Measurements from ENCODE around the gene NEURL1B.

The NEURL1B gene

GRCh38 chr5:172720655-172721054, 79.6 kb downstream of the NEURL1B start:
- DNase-seq: no peak

DNA sequence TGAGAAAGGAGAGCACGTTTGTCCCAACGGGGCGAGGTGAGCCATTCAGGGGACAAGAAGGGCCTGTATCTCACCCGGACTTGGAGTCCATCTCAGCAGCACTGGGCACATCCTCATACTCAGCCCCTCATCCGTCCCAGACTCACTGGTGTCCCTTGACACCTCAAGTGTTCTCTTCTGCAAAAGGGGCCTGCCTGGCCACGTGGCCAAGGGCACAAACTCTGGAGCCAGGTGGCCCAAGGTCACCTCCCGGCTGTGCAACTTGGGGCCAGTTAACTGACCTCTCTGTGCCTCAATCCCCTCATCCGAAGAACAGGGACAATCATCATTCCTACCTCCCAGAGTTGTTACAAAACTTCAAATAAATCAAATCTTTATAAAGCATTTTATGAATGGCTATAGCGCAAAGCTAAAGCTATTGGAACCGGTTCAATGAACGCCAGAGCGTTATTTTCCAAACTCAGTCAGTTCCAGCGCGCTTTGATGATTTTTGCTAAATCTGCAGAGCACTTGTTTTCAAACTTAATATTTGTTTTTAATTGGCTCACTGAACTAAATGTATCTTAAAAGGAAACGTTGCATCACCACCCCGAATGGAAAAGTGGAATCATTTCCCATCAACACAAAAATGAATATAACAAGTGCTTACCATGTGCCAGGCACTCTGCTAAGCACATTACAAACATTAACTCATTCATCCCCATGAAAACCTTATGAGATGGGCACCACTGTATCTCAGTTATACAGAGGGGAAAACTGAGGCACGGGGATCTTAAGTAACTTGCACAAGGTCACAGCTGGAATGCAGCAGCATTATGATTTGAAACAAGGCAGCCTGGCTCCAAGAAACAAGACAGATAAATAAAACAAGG, 80.6 kb downstream of the NEURL1B start:
- DNase-seq: no peak

DNA sequence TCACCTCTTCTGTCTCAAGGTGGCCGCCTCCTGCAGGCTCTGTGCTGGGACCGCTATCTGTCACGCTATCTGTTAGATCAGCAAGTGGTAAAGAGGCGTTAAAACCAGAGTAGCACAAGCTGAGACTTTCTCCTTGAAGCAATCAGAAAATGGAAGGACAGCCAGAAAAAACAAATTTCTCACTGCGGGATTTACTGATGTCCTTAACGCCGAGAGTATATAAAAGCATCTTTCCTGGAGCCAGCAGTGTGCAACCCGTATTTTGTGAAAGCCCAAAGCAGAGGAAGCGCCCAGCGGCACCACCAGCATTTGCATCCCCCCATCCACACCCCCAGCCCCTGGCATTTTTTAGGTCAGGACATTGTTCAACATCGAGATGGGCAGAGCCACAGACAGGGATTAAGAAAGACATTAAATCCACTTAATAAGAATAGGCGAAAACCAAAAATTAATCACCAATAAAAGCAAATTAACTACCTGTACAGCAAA, 81.3 kb downstream of the NEURL1B start:
- no peak for DNase-seq

DNA sequence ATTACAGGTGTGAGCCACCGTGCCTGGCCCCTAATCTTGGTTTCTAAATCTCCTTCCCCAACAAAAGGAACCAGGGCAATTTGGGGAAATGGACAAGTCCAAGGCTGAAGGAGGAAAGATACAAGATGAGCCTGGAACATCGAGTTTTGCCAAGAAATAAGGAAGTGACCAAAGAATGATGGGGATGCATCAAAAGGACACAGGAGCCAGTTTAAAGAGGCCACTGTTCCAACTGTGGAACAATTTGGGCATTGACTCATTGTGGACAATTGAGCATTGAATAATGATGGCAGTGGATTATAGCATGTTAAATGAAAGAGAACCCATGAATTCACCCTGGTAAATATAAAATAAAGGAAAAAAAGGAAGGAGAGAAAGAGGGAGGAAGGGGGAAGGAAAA, 82.4 kb downstream of the NEURL1B start:
- no peak for DNase-seq

GRCh38 chr5:172724242-172725183, 83.5 kb downstream of the NEURL1B start:
- no peak for DNase-seq

GRCh38 chr5:172725273-172725672, 84.2 kb downstream of the NEURL1B start:
- no peak for DNase-seq

DNA sequence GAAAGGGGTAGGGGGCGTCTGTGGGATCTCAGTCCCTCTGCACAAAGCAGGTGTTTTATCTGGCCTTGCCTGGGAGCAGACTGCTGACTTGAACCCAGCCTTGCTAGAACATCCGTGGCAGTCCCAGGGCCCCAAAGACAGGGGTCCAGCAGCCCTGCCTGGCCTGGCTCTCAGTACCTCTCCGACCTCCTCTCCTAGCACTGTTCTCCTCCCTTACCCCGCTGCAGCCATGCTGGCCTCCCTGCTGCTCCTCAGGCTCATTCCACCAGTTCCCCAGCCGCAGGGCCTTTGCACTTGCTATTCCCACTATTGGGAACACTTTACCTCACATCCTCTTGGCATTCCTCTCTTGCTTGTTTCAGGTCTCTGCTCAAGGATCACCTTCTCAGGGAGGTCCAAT, 84.7 kb downstream of the NEURL1B start:
- DNase-seq: no peak

- no peak for DNase-seq
Measured at GRCh38 chr5:172726966-172727365, 85.9 kb downstream of the NEURL1B start.

- DNase-seq: no peak
Measured at GRCh38 chr5:172727551-172727950, 86.5 kb downstream of the NEURL1B start.

DNA sequence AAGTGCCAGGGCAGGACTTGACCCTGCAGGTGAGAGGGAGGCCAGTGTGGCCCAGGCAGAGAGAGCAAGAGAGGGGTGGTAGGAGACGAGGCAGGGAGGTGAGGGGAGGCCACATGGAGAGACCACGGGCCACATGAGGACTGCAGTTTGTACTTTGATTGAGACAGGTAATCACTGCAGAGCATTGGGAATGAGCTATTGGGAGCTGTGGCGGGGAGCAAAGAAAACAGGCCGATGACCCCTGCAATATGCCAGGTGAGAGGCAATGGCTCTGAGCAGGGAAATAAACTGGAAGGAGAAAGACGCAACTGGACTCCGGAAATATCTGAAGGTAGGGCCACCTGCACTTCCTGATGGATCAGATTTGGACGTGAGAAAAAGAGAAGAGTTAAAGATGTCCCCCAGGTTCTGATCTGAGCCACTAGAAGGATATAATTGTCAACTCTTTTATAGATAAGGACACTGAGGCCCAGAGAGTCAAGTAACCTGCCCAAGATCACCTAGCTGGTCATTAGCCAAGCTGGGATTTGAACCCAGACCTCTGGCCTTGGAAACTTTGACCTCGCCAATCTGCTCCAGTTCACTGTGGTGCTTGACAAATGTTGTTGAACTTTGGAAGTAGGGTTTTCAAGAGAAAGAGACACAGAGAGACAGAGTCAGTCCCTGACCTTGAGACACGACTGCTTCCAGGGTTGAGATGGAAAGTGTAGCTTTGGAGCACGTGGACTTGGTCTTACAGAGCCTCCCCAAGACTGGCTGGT, 87.6 kb downstream of the NEURL1B start:
- DNase-seq: no peak

GRCh38 chr5:172729588-172729987, 88.5 kb downstream of the NEURL1B start:
- no peak for DNase-seq

GRCh38 chr5:172730222-172730621, 89.2 kb downstream of the NEURL1B start:
- DNase-seq: no peak

DNA sequence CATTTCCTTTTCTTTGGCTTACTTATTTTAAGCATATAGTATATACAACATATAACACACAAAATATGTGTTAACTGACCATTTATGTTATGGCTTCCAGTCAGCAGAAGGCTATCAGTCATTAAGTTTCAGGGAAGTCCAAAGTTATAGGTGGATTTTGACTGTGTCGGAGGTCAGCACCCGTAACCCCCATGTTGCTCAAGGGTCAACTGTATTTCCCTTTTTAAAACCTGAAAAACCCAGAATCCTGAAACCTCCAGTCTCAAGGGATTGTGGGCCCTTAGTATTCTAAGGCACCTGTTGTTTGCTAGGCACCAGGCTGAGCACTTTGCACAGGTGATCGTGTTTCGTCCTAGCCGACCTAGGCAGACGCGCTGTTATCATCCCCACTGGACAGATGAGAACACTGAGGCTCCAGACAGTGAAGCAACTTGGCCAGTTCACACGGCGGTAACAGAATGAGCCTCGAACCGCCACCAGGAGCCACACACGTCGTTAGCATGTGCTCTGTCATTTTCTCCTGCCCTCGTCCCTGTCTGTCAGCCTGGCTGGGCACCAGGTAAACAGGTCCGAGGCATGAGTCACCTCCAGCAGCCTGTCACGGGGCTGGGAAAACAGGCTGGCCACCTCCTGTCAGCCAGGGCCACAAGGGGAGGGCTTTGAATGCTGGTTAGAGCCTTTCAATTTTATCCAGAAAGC, 90.1 kb downstream of the NEURL1B start:
- no peak for DNase-seq

DNA sequence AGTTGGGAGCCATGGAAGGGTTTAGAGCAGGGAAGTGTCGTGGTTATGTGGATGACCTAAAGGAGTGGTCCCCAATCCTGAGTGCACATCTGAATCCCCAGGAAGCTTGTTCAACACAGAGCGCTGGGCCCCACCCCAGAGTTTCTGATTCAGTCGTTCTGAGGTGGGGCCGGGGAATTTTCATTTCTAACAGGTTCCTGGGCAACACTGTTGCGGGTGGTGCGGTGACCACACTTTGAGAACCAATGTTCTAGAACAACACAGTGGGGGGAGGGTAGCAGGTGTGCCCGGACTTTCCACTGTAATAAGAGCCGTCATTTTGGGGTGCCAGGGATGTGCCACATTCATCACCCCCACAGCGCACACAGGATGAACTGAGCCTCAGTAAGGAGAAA, 90.6 kb downstream of the NEURL1B start:
- DNase-seq: no peak

DNA sequence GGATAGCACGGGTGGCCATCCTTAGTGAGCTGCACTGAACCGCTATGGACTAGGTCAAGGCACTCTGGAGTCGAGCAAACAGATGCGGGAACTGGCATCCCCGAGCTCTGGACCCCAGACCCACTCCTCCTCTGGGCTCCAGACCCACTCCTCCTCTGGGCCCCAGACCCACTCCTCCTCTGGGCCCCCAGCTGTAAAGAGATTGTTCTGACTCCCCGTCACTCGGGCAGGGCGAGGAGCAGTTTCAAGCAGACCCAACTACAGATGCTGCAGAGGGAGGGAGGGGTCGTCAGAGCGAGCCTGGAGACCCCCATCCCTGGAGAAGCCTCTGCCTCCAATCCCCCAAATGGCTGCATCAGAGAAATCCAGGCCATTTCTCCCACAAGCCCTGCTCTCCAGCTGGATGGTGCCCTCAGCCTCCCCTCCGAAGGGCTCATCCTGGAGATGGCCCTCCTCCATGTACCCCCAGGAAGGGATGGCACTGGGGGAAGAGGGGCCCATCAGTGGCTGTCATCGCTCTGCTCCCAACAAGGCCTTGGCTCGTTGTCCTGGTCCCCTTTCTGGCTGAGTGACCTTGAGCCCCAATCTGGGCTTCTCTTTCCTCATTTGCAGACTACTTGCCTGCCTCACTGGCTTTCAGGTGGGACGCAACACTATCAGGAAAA, 91.3 kb downstream of the NEURL1B start:
- DNase-seq: no peak

DNA sequence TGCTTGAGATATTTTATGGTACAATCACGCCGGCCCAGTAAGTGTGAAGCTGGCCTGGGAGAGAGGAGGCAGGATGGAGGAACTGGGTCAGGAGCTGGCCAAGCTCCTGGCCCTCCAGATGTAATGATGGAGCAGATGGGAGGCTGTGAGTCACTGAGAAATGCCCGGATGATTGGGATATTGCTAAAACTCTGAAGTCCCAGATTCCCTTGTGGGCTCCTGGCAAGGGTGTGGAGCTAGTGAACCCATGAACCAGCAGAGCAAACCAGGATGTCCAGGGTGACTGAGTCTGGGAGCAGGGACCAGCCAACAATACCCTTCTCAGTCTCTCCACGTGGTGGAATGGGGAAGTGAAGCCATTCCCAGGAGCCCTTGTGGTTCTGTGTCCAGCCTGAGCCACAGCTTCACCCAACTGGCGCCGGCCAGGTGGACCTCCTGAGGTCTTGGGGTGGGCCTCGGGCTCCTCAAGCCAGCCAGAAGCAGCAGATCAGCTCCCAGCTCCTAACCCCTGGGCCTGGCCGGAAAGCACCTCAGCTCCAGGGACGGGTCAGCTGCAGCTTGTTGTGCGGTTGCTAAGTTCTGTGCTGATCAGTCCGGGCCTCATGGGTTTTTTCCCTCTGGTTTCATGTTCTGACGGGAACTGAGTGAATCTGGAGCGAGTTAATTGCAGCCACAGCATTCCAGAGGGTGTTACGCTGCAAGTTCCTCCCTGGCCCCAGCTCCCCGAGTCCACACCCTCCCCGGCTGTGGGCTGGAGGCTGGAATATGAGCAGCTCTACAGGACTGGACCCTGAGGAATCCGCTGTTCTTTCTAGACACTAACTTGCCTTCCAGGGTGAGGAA, 92.3 kb downstream of the NEURL1B start:
- no peak for DNase-seq

DNA sequence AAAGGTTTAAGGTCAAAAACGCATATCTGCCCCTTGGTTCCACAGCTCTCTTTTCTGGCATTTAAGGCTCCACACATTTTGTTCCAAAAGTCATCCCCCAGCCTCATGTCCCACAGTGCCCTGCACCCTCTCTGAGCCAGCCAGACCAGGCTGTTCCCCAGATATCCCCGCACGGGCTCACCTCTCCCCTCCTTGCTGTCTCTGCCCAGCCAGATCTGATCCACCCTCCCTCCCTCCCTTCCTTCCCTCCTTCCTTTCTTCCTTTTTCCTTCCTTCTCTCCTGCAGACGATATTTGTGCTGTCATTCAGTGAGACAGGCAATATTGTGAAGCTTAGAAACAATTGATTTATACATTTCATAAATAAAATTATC, 92.9 kb downstream of the NEURL1B start:
- no peak for DNase-seq

- DNase-seq: no peak
Measured at GRCh38 chr5:172735141-172735831, 94.2 kb downstream of the NEURL1B start.

GRCh38 chr5:172736508-172737135, 95.6 kb downstream of the NEURL1B start:
- DNase-seq: no peak

- DNase-seq: no peak
Measured at GRCh38 chr5:172739375-172739774, 98.3 kb downstream of the NEURL1B start.

Data from stimulated activated CD4-positive, alpha-beta T cell treated with anti-CD3 and anti-CD28 coated beads, Interleukin-2, amount 100 ng/mL, for 48 hours (primary cell).